Endothelial cell of umbilical vein (primary cell): ENCODE measurements around the gene MASP2. TPM values are rescaled to one million over a fixed set of nuclear protein-coding genes. Genes with fewer than 3 reads are reported as not detected.

Experiments
- BruUV-seq: library from RNA; stranded (reverse); fragments of 400-500 nt; replicated peaks from 2 replicates; lab custom pipeline; 2021; lab: Mats Ljungman, UMichigan
- CTCF ChIA-PET: fragments of 300-600, 350-600 bp; sonication (Branson Sonifier 250); formaldehyde crosslinking; loops from one replicate; lab custom pipeline; 2021; ENCODE audit warnings: antibody characterized with exemption, inconsistent platforms; lab: Charles Lee
- POLR2A ChIA-PET: fragments of 300-600, 350-600 bp; sonication (Branson Sonifier 250); formaldehyde crosslinking; loops from one replicate; lab custom pipeline; 2021; ENCODE audit warnings: antibody characterized with exemption, inconsistent platforms; lab: Charles Lee
- DNase-seq: peaks from one replicate; pipeline ENCODE4 v3.0.0-alpha.2; 2011; ENCODE audit warnings: low read depth, low spot score
- FAIRE-seq: peaks from 2 replicates; lab custom pipeline; 2011; peaks lifted over from hg19 to GRCh38; lab: Jason Lieb, UNC
- H2AFZ ChIP-seq: 2 replicates; pipeline ENCODE4 v1.6.0; 2012; ENCODE audit warnings: low read depth, low read length, control low read depth, inconsistent platforms
- H3K27ac ChIP-seq: 2 replicates; pipeline ENCODE4 v1.5.1; 2011; ENCODE audit warnings: low read depth, mild to moderate bottlenecking, control low read depth, low read length, moderate library complexity; ENCODE audit not compliant: insufficient read depth
- H3K27me3 ChIP-seq, 2 experiments: 2 replicates each; pipeline versions ENCODE4 v1.6.0 to v1.6.1; 2011; ENCODE audit warnings: low read length in 2 of 2, mixed read lengths in 1 of 2; ENCODE audit not compliant: control insufficient read depth in 2 of 2, insufficient read depth in 2 of 2
- H3K36me3 ChIP-seq, 2 experiments: 2 replicates in 1 of 2; 3 replicates in 1 of 2; pipeline ENCODE4 v1.5.1; 2011; ENCODE audit warnings: low read length in 2 of 2, mild to moderate bottlenecking in 1 of 2, moderate library complexity in 1 of 2; ENCODE audit not compliant: control insufficient read depth in 2 of 2, insufficient read depth in 2 of 2; ENCODE audit errors: extremely low read depth in 1 of 2
- H3K4me1 ChIP-seq: 3 replicates; pipeline ENCODE4 v1.5.1; 2011; ENCODE audit warnings: mild to moderate bottlenecking, low read length; ENCODE audit not compliant: control insufficient read depth, insufficient read depth; ENCODE audit errors: extremely low read depth
- H3K4me2 ChIP-seq: 2 replicates; pipeline ENCODE4 v1.6.1; 2011; ENCODE audit warnings: low read length, control low read depth, mixed read lengths; ENCODE audit not compliant: insufficient read depth
- H3K4me3 ChIP-seq, 3 experiments: fragments of 200-600 bp in 1 of 3; sonication (generic), shearing (Covaris generic) in 1 of 3; replicated peaks in 1 of 3; 2 replicates each; pipeline ENCODE4 v1.5.1; 2011 to 2016; ENCODE audit warnings: control low read depth in 3 of 3, low read length in 3 of 3, mild to moderate bottlenecking in 2 of 3, inconsistent platforms in 1 of 3, low read depth in 1 of 3, moderate library complexity in 1 of 3; ENCODE audit not compliant: insufficient read depth in 1 of 3
- H3K79me2 ChIP-seq: 2 replicates; pipeline ENCODE4 v1.6.0; 2012; ENCODE audit warnings: low read length, inconsistent platforms; ENCODE audit not compliant: control insufficient read depth, insufficient read depth
- H3K9ac ChIP-seq: replicated peaks from 2 replicates; pipeline ENCODE3; 2011; ENCODE audit warnings: low read length, control low read depth; ENCODE audit not compliant: insufficient read depth; ENCODE audit errors: extremely low read depth
- H3K9me1 ChIP-seq: replicated peaks from 3 replicates; pipeline ENCODE4 v1.6.0; 2011; ENCODE audit warnings: mild to moderate bottlenecking, low read length; ENCODE audit not compliant: control insufficient read depth, insufficient read depth; ENCODE audit errors: extremely low read depth
- H3K9me3 ChIP-seq: replicated peaks from 2 replicates; pipeline ENCODE4 v1.5.1; 2012; ENCODE audit warnings: low read length, inconsistent platforms; ENCODE audit not compliant: control insufficient read depth, insufficient read depth
- H4K20me1 ChIP-seq: replicated peaks from 2 replicates; pipeline ENCODE3; 2011; ENCODE audit warnings: mild to moderate bottlenecking, low read length; ENCODE audit not compliant: control insufficient read depth, insufficient read depth; ENCODE audit errors: extremely low read depth
- CTCF ChIP-seq, 2 donors: IDR thresholded peaks; 1 replicate in 1 of 2; 2 replicates in 1 of 2; pipeline ENCODE4 v1.5.1; 2011; ENCODE audit warnings: low read length in 2 of 2, mild to moderate bottlenecking in 2 of 2, moderate library complexity in 2 of 2, control low read depth in 1 of 2, inconsistent platforms in 1 of 2, low read depth in 1 of 2; ENCODE audit not compliant: insufficient read depth in 1 of 2; ENCODE audit errors: extremely low read depth in 1 of 2
- EZH2 ChIP-seq: IDR thresholded peaks from 2 replicates; pipeline ENCODE4 v1.6.1; 2012; ENCODE audit warnings: borderline replicate concordance, low read depth, mild to moderate bottlenecking, moderate library complexity, low read length, inconsistent platforms; ENCODE audit not compliant: severe bottlenecking
- FOS ChIP-seq: IDR thresholded peaks from 2 replicates; pipeline ENCODE4 v1.6.1; 2011; ENCODE audit warnings: mild to moderate bottlenecking, low read length, moderate library complexity, borderline replicate concordance; ENCODE audit not compliant: insufficient read depth
- GATA2 ChIP-seq: IDR thresholded peaks from 2 replicates; pipeline ENCODE4 v1.7.0; 2011; ENCODE audit warnings: low read depth, mild to moderate bottlenecking, moderate library complexity, mixed read lengths, low read length; ENCODE audit not compliant: insufficient read length, insufficient read depth
- JUN ChIP-seq: IDR thresholded peaks from 2 replicates; pipeline ENCODE4 v1.6.1; 2011; ENCODE audit warnings: borderline replicate concordance, low read depth; ENCODE audit not compliant: insufficient read length, insufficient read depth
- MAX ChIP-seq: IDR thresholded peaks from 2 replicates; pipeline ENCODE4 v1.6.1; 2011; ENCODE audit not compliant: insufficient read depth, insufficient read length
- MYC ChIP-seq: IDR thresholded peaks from one replicate; pipeline ENCODE4 v1.6.1; 2011; ENCODE audit warnings: mild to moderate bottlenecking, low read depth, low read length
- POLR2A ChIP-seq: IDR thresholded peaks from 2 replicates; pipeline ENCODE4 v1.6.1; 2012; ENCODE audit warnings: low read depth, mild to moderate bottlenecking, control low read depth, low read length
- POLR2AphosphoS5 ChIP-seq: IDR thresholded peaks from 2 replicates; pipeline ENCODE4 v1.6.1; 2012; ENCODE audit warnings: low read depth, mild to moderate bottlenecking, control low read depth, low read length, moderate library complexity; ENCODE audit not compliant: insufficient read depth
- dilution Hi-C: fragments of 300-500 bp; cut with MboI; formaldehyde crosslinking; loops from one replicate; pipeline ENCODE4 v1.15.0; 2019; ENCODE audit warnings: low sequenced_read_pairs; ENCODE audit not compliant: extremely low pct_ligation_motif_present
- intact Hi-C: fragments of 100-400 bp; cut with micrococcal nuclease; formaldehyde crosslinking; loops from one replicate; pipeline ENCODE4 v1.10.0; 2022
- polyA plus RNA-seq, 4 experiments: library from polyadenylated mRNA; depleted of rRNA in 3 of 4; stranded (reverse) in 3 of 4; unstranded in 1 of 4; fragments of >200 nt; gene quantifications; 2 replicates each; pipeline versions ENCODE4 v1.2.1 to v1.2.3, GENCODE V29; 2011 to 2012; ENCODE audit warnings: missing spikeins in 1 of 4
- total RNA-seq: library from RNA; stranded (reverse); gene quantifications from 2 replicates; pipeline ENCODE4 v1.2.3, GENCODE V29; 2021

Gene MASP2
- total and polyA plus RNA-seq, 2 donors (not counting 3 experiments of a cell fraction or from before 2014, with no cell fraction given): 0.53 TPM; not detected in 1

DNA sequence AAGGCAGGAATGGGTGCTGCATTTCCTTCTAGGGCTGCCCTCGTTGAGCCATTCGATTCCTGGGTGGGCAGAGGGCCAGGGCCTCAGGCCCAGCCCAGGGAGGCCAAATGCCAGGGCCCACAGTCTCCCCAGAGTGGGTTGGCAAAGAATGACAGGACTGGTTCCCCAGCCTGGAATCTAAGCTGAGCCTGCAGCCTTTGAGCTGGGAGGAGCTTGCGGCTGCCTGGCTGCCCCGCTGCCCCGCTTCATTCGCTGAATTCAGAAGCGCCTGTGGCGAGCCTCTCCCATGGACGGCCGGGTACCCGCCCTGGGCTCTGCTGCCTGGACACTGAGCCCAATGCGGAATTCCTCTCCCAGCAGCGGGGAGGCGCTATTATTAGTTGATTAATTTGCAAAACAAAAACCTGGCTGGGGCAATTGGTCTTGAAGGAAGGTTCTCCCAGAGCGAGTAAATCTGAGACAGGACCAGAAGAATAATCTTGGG lies 66.9 kb downstream of the MASP2 start:
- no peak overlapping the region for H3K4me2 ChIP-seq
- FAIRE-seq (no peak), DNase-seq (no peak)
- H3K9me3 ChIP-seq: no peaks in the 10 kb centered on the region
- CTCF ChIA-PET: interaction anchor here (1.6 kb wide), 1 partner anchor 12 kb away, joined by 5 read pairs; no protein-coding TSS in a partner anchor
- no peaks in the 10 kb centered on the region for H3K4me1 ChIP-seq
- POLR2A ChIA-PET: no interaction called here
- H3K27ac ChIP-seq: no peak overlapping the region
- TF ChIP-seq GATA2 (no peak), FOS (no peak), POLR2A (no peak), EZH2 (no peak), MAX (no peak), POLR2AphosphoS5 (no peak), JUN (no peak), CTCF (IDR thresholded peaks at IDR 0.05; ENCODE audit: extremely low read depth in 1 of 2, insufficient read depth in 1 of 2, low read depth in 1 of 2, low read length in 2 of 2) (no peak), MYC (no peak)
- H3K9me1 ChIP-seq: no peaks in the 10 kb centered on the region
- no peaks in the 10 kb centered on the region for H3K36me3 ChIP-seq
- H3K27me3 ChIP-seq: peaks cover 7 to 11% of the 10 kb centered on the region in 2 experiments
- H2AFZ ChIP-seq: no peak overlapping the region
- no TSS peak for BruUV-seq
- no peak overlapping the region for H3K4me3 ChIP-seq
- intact Hi-C loops: no loop called here
- H4K20me1 ChIP-seq: no peaks in the 10 kb centered on the region
- dilution Hi-C loops: no loop called here
- no peak overlapping the region for H3K9ac ChIP-seq
- H3K79me2 ChIP-seq: no peaks in the 10 kb centered on the region
